ENCODE data around the gene ZDHHC11B. TPM values are rescaled to one million over a fixed set of nuclear protein-coding genes. Genes with fewer than 3 reads are reported as not detected.
"Not testable (repeated sequence)": the region's sequence is repeated elsewhere in the genome, so short reads cannot be mapped to it uniquely, and the experiment has no call there.

Gene ZDHHC11B
- total and polyA plus RNA-seq, 5 donors = 6.6 to 49.2 (median 22.2) TPM

DNA sequence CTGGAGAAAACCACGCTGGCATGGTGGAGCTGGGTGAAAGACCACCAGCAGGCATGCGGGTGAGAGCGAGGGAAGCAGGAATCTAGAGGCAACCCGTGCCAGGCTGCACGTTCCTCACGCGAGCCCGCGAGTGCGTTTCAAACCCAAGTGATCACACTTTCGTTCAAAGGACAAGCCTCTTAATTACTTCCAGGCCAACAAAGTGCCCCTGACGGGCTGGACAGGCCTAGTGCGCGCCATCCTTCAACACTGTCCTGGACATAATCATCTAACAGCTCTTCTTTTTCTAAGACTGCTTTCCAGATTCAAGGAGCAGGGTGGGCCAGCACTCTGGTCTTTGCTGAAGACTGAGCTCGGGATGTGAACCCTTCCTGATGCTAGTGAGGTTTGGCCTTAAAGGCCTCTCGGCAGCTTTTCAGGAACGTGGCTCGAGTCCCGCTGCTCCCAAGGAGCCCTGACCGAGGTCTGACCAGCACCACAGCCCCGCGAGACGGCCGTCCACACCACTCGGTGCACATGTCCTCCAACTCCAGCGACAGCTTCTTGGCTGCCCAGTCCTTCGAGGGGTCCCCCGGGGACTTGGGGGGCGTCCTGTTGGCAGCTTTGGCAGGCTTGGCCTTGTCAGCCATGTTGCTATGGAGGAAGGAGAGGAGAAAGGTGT lies 14.9 kb downstream of the ZDHHC11B start:
- H3K4me1 ChIP-seq (ENCODE audit: control insufficient read depth, insufficient read depth, low read length); H3K4me3 ChIP-seq (ENCODE audit: low read length); H3K9me3 ChIP-seq (ENCODE audit: control insufficient read depth, low read length); intact Hi-C loops (cut with DNase I); H3K27me3 ChIP-seq (ENCODE audit: control insufficient read depth, insufficient read depth); H3K27ac ChIP-seq (ENCODE audit: low read length): not testable (repeated sequence)
- 74% methylated on average over 27 of the region's 29 CpGs for WGBS
- DNase-seq (peak in 2 of 3 donors; percentile 28 to 59), ATAC-seq (peak in 1 of 2 donors; percentile 10)

DNA sequence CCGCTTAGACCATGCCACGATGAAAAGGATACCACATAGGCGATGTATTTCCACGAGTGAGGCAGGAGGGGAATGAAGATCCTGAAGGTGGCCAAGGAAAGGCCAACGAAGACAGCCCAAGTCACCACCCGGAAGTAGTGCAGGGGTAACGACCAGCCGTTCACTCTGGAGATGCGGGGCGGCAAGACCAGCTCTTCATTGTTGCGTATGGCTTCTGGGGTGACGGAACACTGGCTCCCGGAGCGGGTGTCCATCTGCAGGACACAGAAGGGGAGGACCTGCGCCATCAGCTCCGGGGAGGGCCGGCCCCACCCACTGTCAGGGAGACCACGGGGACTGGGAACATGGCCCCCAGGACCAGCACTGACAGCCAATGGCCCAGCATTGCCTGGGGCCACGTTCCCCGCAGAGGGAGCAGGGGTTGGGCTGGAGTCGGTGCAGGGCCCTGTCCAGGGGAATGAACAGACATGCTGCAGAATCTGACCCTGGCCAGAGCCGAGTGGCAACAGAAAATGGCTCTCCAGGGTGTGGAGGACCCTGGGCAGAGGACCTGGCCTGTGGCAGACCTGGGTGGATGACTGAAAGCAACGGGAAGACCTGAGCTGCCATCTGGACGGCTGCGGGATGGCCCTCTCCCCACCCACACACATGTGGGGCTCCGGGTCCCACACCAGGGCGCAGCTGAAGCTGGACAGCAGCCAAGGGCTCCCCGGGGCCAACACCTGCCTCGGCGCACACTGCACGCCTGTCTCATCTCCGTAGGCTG lies 17.7 kb downstream of the ZDHHC11B start:
- peak in 1 of 3 donors; percentile 58 for DNase-seq
- Histone ChIP-seq H3K4me3 (ENCODE audit: low read length) (no peak overlapping the region), H3K27ac (ENCODE audit: low read length) (no peak overlapping the region), H3K27me3 (ENCODE audit: control insufficient read depth, insufficient read depth) (no peaks in the 10 kb centered on the region), H3K4me1 (ENCODE audit: control insufficient read depth, insufficient read depth, low read length) (no peaks in the 10 kb centered on the region), H3K9me3 (ENCODE audit: control insufficient read depth, low read length) (no peaks in the 10 kb centered on the region)
- ATAC-seq = peak in 1 of 2 donors; percentile 9
- 84% methylated on average over 32 of the region's 32 CpGs for WGBS
- intact Hi-C loops (cut with DNase I) = no loop called here

DNA sequence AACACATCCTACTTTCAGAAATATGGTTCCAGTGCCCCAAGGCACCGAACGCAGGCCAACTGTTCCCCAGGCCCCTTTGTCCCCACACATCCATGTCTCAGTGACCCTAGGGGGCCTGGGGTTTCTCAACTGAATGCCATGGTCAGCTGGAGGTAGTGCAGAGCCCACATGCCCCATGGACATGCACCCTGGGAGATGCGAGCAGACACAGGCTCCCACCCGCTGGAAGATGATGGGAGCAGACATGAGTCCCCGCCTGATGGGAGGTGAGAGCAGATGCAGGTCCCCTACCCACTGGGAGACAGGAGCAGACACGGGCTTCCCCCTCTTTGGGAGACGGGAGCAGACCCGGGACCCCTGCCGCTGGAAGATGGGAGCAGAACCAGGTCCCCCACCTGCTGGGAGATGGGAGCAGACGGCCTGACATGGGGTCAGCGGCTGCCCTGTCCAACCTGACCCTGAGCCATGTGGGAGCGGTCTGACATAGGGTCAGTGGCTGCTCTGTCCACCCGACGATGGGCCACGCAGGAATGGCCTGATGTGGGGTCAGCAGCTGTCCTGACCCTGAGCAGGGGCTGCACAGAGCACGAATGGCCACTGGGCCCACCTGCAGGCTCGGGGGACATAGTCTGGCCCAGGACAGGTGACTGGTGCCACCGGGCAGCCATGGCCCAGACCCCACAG lies 18.4 kb downstream of the ZDHHC11B start:
- no peak overlapping the region for H3K27ac ChIP-seq (ENCODE audit: low read length)
- 90% methylated on average over 18 of the region's 18 CpGs for WGBS
- no peak overlapping the region for H3K4me3 ChIP-seq (ENCODE audit: low read length)
- no peaks in the 10 kb centered on the region for H3K27me3 ChIP-seq (ENCODE audit: control insufficient read depth, insufficient read depth)
- no peaks in the 10 kb centered on the region for H3K4me1 ChIP-seq (ENCODE audit: control insufficient read depth, insufficient read depth, low read length)
- H3K9me3 ChIP-seq (ENCODE audit: control insufficient read depth, low read length) = no peaks in the 10 kb centered on the region
- peak in 1 of 3 donors; percentile 53 for DNase-seq
- intact Hi-C loops (cut with DNase I) = no loop called here
- peak in 1 of 2 donors; percentile 1 for ATAC-seq

- intact Hi-C loops (cut with DNase I) = no loop called here
- no peak overlapping the region for H3K27ac ChIP-seq (ENCODE audit: low read length)
- WGBS = 98% methylated on average over 31 of the region's 31 CpGs
- no peaks in the 10 kb centered on the region for H3K27me3 ChIP-seq (ENCODE audit: control insufficient read depth, insufficient read depth)
- no peaks in the 10 kb centered on the region for H3K4me1 ChIP-seq (ENCODE audit: control insufficient read depth, insufficient read depth, low read length)
- peak; percentile 35 to 61 (median 51) for DNase-seq
- no peak overlapping the region for H3K4me3 ChIP-seq (ENCODE audit: low read length)
- H3K9me3 ChIP-seq (ENCODE audit: control insufficient read depth, low read length) = no peaks in the 10 kb centered on the region
- ATAC-seq = no peak
These were observed 20.3 kb downstream of the ZDHHC11B start for GRCh38 chr5:763998-764781.

GRCh38 chr5:763397-763796 lies 21.1 kb downstream of the ZDHHC11B start:
- DNase-seq = peak in 1 of 3 donors; percentile 2
- Histone ChIP-seq H3K27ac (ENCODE audit: low read length) (no peak overlapping the region), H3K4me1 (ENCODE audit: control insufficient read depth, insufficient read depth, low read length) (no peaks in the 10 kb centered on the region), H3K4me3 (ENCODE audit: low read length) (no peak overlapping the region), H3K27me3 (ENCODE audit: control insufficient read depth, insufficient read depth) (no peaks in the 10 kb centered on the region), H3K9me3 (ENCODE audit: control insufficient read depth, low read length) (no peaks in the 10 kb centered on the region)
- intact Hi-C loops (cut with DNase I) = no loop called here
- no peak for ATAC-seq
- WGBS = 82% methylated on average over 5 of the region's 5 CpGs

DNA sequence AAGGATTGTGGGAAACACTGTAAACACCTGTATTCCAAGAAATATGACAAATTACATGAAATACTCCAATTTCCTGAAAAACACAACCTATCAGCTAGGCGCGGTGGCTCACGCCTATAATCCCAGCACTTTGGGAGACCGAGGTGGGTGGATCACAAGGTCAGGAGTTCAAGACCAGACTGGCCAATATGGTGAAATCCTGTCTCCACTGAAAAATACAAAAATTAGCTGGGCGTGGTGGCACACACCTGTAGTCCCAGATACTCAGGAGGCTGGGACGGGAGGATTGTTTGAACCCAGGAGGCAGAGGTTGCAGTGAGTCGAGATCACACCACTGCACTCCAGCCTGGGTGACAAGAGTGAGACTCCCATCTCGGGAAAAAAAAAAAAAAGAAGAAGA lies 21.5 kb downstream of the ZDHHC11B start:
- H3K4me1 ChIP-seq (ENCODE audit: control insufficient read depth, insufficient read depth, low read length); H3K9me3 ChIP-seq (ENCODE audit: control insufficient read depth, low read length); intact Hi-C loops (cut with DNase I); H3K4me3 ChIP-seq (ENCODE audit: low read length); H3K27ac ChIP-seq (ENCODE audit: low read length); ATAC-seq; H3K27me3 ChIP-seq (ENCODE audit: control insufficient read depth, insufficient read depth): not testable (repeated sequence)
- WGBS = 90% methylated on average over 8 of the region's 8 CpGs
- DNase-seq = peak in 2 of 3 donors; percentile 5 to 10

GRCh38 chr5:761854-762710 lies 22.4 kb downstream of the ZDHHC11B start:
- no peak overlapping the region for H3K4me3 ChIP-seq (ENCODE audit: low read length)
- no peaks in the 10 kb centered on the region for H3K9me3 ChIP-seq (ENCODE audit: control insufficient read depth, low read length)
- intact Hi-C loops (cut with DNase I) = no loop called here
- H3K4me1 ChIP-seq (ENCODE audit: control insufficient read depth, insufficient read depth, low read length) = no peaks in the 10 kb centered on the region
- DNase-seq (peak; percentile 73 to 79 (median 76)), ATAC-seq (no peak)
- WGBS = 73% methylated on average over 8 of the region's 8 CpGs
- H3K27me3 ChIP-seq (ENCODE audit: control insufficient read depth, insufficient read depth) = no peaks in the 10 kb centered on the region
- no peak overlapping the region for H3K27ac ChIP-seq (ENCODE audit: low read length)

DNA sequence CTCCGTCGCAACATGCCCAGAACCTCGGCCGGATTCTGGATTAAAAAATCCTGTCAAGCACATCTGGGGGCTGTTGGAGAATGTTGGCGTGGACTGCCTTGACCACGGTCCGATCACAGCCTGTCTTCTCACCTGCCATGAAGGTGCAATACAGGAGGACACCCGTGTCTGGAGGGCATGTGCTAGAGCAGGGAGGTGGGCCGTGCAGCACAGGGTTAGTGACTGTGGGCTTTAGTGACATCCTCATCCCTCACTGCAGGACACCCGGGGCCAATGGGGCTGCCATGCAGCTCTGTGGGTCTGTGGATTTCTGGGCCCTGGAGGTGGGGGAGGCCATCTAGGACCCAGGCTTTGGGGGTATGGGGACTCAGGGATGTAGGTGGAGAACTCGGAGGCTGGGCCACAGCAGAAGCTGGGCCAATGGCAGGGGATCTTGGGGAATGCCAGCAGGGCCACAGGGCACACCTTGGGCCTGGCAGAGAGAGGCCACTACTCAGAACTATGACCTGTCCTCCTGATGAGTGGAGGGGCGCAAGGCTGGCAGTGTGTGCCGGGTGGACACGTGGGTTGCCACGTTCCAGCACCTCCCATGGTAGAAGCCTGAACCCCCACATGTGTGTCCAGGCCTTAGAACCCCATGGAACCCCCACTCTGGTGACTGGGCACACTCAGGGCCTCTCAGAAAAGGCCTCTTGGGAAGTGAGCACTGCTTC lies 23.3 kb downstream of the ZDHHC11B start:
- no peaks in the 10 kb centered on the region for H3K4me1 ChIP-seq (ENCODE audit: control insufficient read depth, insufficient read depth, low read length)
- H3K27me3 ChIP-seq (ENCODE audit: control insufficient read depth, insufficient read depth) = no peaks in the 10 kb centered on the region
- 88% methylated on average over 15 of the region's 15 CpGs for WGBS
- no peaks in the 10 kb centered on the region for H3K9me3 ChIP-seq (ENCODE audit: control insufficient read depth, low read length)
- ATAC-seq (no peak), DNase-seq (peak in 2 of 3 donors; percentile 28 to 55)
- H3K27ac ChIP-seq (ENCODE audit: low read length) = no peak overlapping the region
- no peak overlapping the region for H3K4me3 ChIP-seq (ENCODE audit: low read length)
- intact Hi-C loops (cut with DNase I) = no loop called here

DNA sequence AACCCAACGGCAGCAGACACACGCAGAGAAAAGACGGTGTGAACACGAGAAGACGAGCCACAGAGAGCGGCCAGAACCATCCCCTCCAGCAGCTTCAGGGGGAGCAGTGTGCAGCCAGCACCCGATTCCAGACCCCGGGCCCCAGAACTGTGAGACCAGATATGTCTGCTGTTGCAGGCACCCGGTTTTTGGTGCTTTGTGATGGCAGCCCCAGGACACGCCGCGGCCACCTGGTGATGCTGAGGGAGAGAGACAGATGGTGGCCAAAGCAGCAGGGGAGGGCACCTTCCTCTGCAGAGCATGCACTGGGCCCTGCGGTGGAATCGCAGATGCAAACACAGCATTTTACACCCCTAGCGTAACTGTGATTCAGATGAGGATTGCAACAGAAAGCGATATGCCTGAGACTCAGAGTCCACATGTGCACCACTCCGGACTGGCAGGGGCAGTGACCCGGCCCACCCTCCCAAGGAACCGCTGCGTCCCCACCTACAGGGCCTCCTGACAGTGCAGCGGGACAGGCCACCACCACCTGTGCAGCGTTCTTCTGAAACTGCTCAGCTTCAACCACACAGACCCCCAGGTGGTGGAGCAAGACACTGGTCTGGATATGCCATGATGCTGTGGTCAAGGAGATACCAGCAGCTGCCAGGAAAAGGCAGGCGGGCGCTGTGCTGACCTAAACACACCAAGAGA lies 24.0 kb downstream of the ZDHHC11B start:
- Histone ChIP-seq H3K4me3 (ENCODE audit: low read length) (no peak overlapping the region), H3K4me1 (ENCODE audit: control insufficient read depth, insufficient read depth, low read length) (no peaks in the 10 kb centered on the region), H3K9me3 (ENCODE audit: control insufficient read depth, low read length) (no peaks in the 10 kb centered on the region), H3K27me3 (ENCODE audit: control insufficient read depth, insufficient read depth) (no peaks in the 10 kb centered on the region), H3K27ac (ENCODE audit: low read length) (no peak overlapping the region)
- WGBS = 96% methylated on average over 24 of the region's 24 CpGs
- DNase-seq = peak in 2 of 3 donors; percentile 23 to 66
- ATAC-seq = no peak
- intact Hi-C loops (cut with DNase I) = no loop called here

Data from right cardiac atrium (tissue), 5 donors.